ENCODE results near the gene ERN1. TPM values are rescaled to one million over a fixed set of nuclear protein-coding genes. Genes with fewer than 3 reads are reported as not detected.

ERN1 gene
- total and polyA plus RNA-seq, 2 of the 13 experiments (the other 11 are each of a cell fraction or from before 2014, with no cell fraction given): 6.0 to 12.7 TPM

DNA sequence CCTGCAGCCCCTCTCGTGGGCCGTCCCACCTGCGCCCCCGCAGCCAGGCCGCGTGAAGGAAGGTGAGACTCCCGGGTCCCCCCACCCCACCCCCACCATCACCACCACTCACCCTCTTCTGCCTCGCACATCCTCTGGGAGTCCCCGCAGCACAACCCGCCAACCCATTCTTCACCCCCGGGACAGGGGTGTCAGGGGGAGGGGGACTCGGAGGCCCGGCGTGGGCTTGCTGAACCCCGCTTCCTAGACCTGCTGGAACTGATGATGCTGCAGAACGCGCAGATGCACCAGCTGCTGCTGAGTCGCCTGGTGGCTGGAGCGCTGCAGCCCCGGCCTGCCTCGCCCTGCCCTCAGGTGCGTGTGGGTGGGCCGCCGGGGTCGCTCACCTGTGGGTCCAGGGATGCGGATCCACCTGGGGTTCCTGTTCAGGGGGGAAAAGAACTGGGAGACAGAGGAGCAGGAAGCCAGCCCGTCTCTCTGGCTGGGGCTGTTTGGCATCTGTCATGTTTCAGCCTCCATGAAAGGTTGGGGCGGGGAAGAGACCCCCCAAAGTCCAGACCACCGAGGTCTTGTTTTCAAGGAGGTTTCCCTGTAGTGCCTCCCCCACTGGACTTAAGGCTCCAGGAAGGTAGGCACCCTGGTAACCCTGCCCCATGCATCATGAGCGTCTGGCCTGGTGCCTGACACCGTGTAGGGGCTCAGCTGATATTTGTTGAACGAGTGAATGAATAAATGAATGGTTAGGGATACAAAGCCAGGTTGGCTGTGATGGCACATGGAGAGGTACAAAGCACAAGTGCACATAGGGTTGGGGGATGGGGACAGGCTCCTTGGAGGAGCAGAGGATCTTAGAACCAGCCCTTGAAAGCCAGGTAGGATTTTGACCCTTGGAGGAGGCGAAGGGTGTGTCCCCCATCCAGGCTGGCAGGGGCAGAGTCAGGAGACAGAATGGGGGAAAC is 130.9 kb downstream of the ERN1 start:
- Histone ChIP-seq H3K27ac (ENCODE audit: extremely low read length, insufficient read depth, low read length) (no peak overlapping the region), H3K4me3 (replicated peaks in 1 of 3; ENCODE audit: insufficient read depth in 1 of 3, low read depth in 2 of 3, low read length in 3 of 3) (peak overlapping the region; percentile 67 to 87 (median 79); a peak in 4 of 6 replicates), H3K4me2 (ENCODE audit: low read depth, low read length) (peak overlapping the region; percentile 92), H3K9ac (ENCODE audit: insufficient read depth, low read depth, low read length) (no peak overlapping the region), H3K4me1 (ENCODE audit: insufficient read depth, low read length) (peaks cover 49% of the 10 kb centered on the region), H3K9me3 (ENCODE audit: low read length) (no peaks in the 10 kb centered on the region), H3K27me3 (ENCODE audit: control insufficient read depth in 1 of 2, insufficient read depth in 2 of 2, low read length in 2 of 2) (peaks cover 10 to 34% of the 10 kb centered on the region in 2 experiments; a peak in 4 of 5 replicates), H4K20me1 (ENCODE audit: insufficient read depth, low read length) (no peaks in the 10 kb centered on the region), H3K79me2 (ENCODE audit: insufficient read depth, low read length) (no peaks in the 10 kb centered on the region), H3K36me3 (replicated peaks in 1 of 2; ENCODE audit: control insufficient read depth in 1 of 2, insufficient read depth in 2 of 2, low read length in 2 of 2) (no peaks in the 10 kb centered on the region), H2AFZ (ENCODE audit: low read length) (no peak overlapping the region)
- POLR2A ChIA-PET: interaction anchor here (0.6 kb wide), 1 partner anchor 397 kb away, joined by 3 read pairs; no protein-coding TSS in a partner anchor
- no peak for DNase-seq (ENCODE audit: low spot score)
- intact Hi-C loops (cut with micrococcal nuclease; ENCODE audit: unreplicated experiment) (no loop called here), in situ Hi-C loops (cut with HindIII; ENCODE audit: extremely low pct_ligation_motif_present, low pct_unique_long_range_greater_than_20kb) (no loop called here)
- CTCF ChIA-PET (ENCODE audit: low intra/inter-chr PET ratio, low total read pairs): no interaction called here
- TF ChIP-seq SALL1 (CRISPR knock-in tag; IDR thresholded peaks at IDR 0.05): peak; percentile 36; the same call in 1 of the 2 replicates
- TF ChIP-seq, protein P1, sequence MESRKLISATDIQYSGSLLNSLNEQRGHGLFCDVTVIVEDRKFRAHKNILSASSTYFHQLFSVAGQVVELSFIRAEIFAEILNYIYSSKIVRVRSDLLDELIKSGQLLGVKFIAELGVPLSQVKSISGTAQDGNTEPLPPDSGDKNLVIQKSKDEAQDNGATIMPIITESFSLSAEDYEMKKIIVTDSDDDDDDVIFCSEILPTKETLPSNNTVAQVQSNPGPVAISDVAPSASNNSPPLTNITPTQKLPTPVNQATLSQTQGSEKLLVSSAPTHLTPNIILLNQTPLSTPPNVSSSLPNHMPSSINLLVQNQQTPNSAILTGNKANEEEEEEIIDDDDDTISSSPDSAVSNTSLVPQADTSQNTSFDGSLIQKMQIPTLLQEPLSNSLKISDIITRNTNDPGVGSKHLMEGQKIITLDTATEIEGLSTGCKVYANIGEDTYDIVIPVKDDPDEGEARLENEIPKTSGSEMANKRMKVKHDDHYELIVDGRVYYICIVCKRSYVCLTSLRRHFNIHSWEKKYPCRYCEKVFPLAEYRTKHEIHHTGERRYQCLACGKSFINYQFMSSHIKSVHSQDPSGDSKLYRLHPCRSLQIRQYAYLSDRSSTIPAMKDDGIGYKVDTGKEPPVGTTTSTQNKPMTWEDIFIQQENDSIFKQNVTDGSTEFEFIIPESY (CRISPR knock-in tag; IDR thresholded peaks at IDR 0.05): no peak
- 0 out of 2 replicates have a peak, but pooled peaks have one; percentile 29 for TF ChIP-seq SP4 (CRISPR knock-in tag; IDR thresholded peaks at IDR 0.05)
- TF ChIP-seq, protein P2, sequence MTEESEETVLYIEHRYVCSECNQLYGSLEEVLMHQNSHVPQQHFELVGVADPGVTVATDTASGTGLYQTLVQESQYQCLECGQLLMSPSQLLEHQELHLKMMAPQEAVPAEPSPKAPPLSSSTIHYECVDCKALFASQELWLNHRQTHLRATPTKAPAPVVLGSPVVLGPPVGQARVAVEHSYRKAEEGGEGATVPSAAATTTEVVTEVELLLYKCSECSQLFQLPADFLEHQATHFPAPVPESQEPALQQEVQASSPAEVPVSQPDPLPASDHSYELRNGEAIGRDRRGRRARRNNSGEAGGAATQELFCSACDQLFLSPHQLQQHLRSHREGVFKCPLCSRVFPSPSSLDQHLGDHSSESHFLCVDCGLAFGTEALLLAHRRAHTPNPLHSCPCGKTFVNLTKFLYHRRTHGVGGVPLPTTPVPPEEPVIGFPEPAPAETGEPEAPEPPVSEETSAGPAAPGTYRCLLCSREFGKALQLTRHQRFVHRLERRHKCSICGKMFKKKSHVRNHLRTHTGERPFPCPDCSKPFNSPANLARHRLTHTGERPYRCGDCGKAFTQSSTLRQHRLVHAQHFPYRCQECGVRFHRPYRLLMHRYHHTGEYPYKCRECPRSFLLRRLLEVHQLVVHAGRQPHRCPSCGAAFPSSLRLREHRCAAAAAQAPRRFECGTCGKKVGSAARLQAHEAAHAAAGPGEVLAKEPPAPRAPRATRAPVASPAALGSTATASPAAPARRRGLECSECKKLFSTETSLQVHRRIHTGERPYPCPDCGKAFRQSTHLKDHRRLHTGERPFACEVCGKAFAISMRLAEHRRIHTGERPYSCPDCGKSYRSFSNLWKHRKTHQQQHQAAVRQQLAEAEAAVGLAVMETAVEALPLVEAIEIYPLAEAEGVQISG (CRISPR knock-in tag; IDR thresholded peaks at IDR 0.05): no peak
- BruUV-seq (replicated peaks): no TSS peak
- 57% methylated on average over 32 of the region's 33 CpGs for WGBS (ENCODE audit: low lambda C conversion rate)
- no peak for FAIRE-seq
- ATAC-seq: no peak; the same call in 2 of the 3 replicates

Measured in HepG2 (cell line).